Astrocyte (in vitro differentiated cells and primary cell): Measurements from ENCODE around the gene ALPI.

ENCODE experiments used
- CTCF ChIP-seq: IDR thresholded peaks from 2 replicates; pipeline ENCODE4 v1.5.1; 2011; ENCODE audit warnings: low read depth, mild to moderate bottlenecking, inconsistent platforms, low read length, moderate library complexity; ENCODE audit not compliant: insufficient read depth
- EZH2 ChIP-seq: IDR thresholded peaks from 2 replicates; pipeline ENCODE4 v1.6.1; 2012; ENCODE audit warnings: mild to moderate bottlenecking, low read length, inconsistent platforms; ENCODE audit not compliant: insufficient read depth

GRCh38 chr2:232454630-232455029, 1.3 kb upstream of the ALPI start:
- TF ChIP-seq CTCF (no peak), EZH2 (no peak)
